ENCODE results near the gene SLC27A3. TPM values are rescaled to one million over a fixed set of nuclear protein-coding genes. Genes with fewer than 3 reads are reported as not detected.
"Not testable (repeated sequence)": the region's sequence is repeated elsewhere in the genome, so short reads cannot be mapped to it uniquely, and the experiment has no call there.

SLC27A3 gene
- total RNA-seq, 2 donors from 2014 or later, result 24.1 to 27.9 TPM

GRCh38 chr1:153779781-153780541, 4.8 kb downstream of the SLC27A3 start:
- H3K9me3 ChIP-seq, result no peaks in the 10 kb centered on the region
- no peaks in the 10 kb centered on the region for H3K4me1 ChIP-seq
- H3K36me3 ChIP-seq, result no peaks in the 10 kb centered on the region
- H3K27ac ChIP-seq, result no peak overlapping the region
- no peak for DNase-seq
- intact Hi-C loops (cut with DNase I), result no loop called here
- H3K4me3 ChIP-seq, result no peak overlapping the region
- no peak for TF ChIP-seq CTCF (IDR thresholded peaks at IDR 0.05)
- no peaks in the 10 kb centered on the region for H3K27me3 ChIP-seq
- H3K9ac ChIP-seq (ENCODE audit: low read depth in 2 of 2, low read length in 2 of 2), result no peak overlapping the region

- Histone ChIP-seq H3K27me3 (no peaks in the 10 kb centered on the region), H3K27ac (no peak overlapping the region), H3K9me3 (no peaks in the 10 kb centered on the region), H3K36me3 (no peaks in the 10 kb centered on the region), H3K9ac (ENCODE audit: low read depth in 2 of 2, low read length in 2 of 2) (no peak overlapping the region), H3K4me3 (no peak overlapping the region), H3K4me1 (no peaks in the 10 kb centered on the region)
- DNase-seq, result no peak
- intact Hi-C loops (cut with DNase I), result no loop called here
- no peak for TF ChIP-seq CTCF (IDR thresholded peaks at IDR 0.05)
Observed at GRCh38 chr1:153780551-153780950, 5.3 kb downstream of the SLC27A3 start.

- Histone ChIP-seq H3K9ac (ENCODE audit: low read depth in 2 of 2, low read length in 2 of 2) (peak overlapping the region in 1 of 2 donors; percentile 85), H3K27ac (peak overlapping the region; percentile 89)
- H3K4me1 ChIP-seq; intact Hi-C loops (cut with DNase I); DNase-seq; H3K27me3 ChIP-seq; H3K4me3 ChIP-seq; H3K36me3 ChIP-seq; H3K9me3 ChIP-seq: not testable (repeated sequence)
Observed at GRCh38 chr1:153782648-153783047, 7.4 kb downstream of the SLC27A3 start.

- no peaks in the 10 kb centered on the region for H3K4me1 ChIP-seq
- H3K27me3 ChIP-seq, result no peaks in the 10 kb centered on the region
- peak overlapping the region; percentile 89 for H3K27ac ChIP-seq
- peak; percentile 93 for DNase-seq
- intact Hi-C loops (cut with DNase I), result no loop called here
- no peaks in the 10 kb centered on the region for H3K9me3 ChIP-seq
- peak overlapping the region; percentile 52 for H3K4me3 ChIP-seq
- peak overlapping the region; percentile 85 for H3K9ac ChIP-seq (ENCODE audit: low read depth in 2 of 2, low read length in 2 of 2)
- no peaks in the 10 kb centered on the region for H3K36me3 ChIP-seq
- peak; percentile 11 for TF ChIP-seq CTCF (IDR thresholded peaks at IDR 0.05)
Observed at GRCh38 chr1:153783233-153784190, 8.3 kb downstream of the SLC27A3 start.

GRCh38 chr1:153786038-153786790, 11.0 kb downstream of the SLC27A3 start:
- Histone ChIP-seq H3K36me3 (no peaks in the 10 kb centered on the region), H3K4me3 (no peak overlapping the region), H3K9me3 (no peaks in the 10 kb centered on the region), H3K4me1 (no peaks in the 10 kb centered on the region), H3K27me3 (no peaks in the 10 kb centered on the region), H3K27ac (no peak overlapping the region), H3K9ac (ENCODE audit: low read depth in 2 of 2, low read length in 2 of 2) (no peak overlapping the region)
- intact Hi-C loops (cut with DNase I), result no loop called here
- DNase-seq, result no peak
- no peak for TF ChIP-seq CTCF (IDR thresholded peaks at IDR 0.05)

Data from colonic mucosa (tissue), 4 donors.